Activated T-helper 1 cell treated with anti-CD3 and anti-CD28 coated beads, Interleukin-12 subunit alpha, Interleukin-12 subunit beta, Interleukin-2, Interleukin-4 antibody, amounts not matched to agents 30 ng/mL and 10 ng/mL and 1 ng/mL, durations not matched to agents 14 hours and 24 hours and 36 hours (primary cell): ENCODE data around the gene ALDH16A1. TPM values are rescaled to one million over a fixed set of nuclear protein-coding genes. Genes with fewer than 3 reads are reported as not detected.

ENCODE experiments used
- DNase-seq: peaks from one replicate; pipeline ENCODE4 v3.0.0; 2021; ENCODE audit warnings: low spot score
- H3K27ac Mint-ChIP-seq: one replicate; pipeline ENCODE4 v1.8.0; 2021; ENCODE audit warnings: mild to moderate bottlenecking, mixed read lengths
- H3K27me3 Mint-ChIP-seq: one replicate; pipeline ENCODE4 v1.8.0; 2022; ENCODE audit warnings: mild to moderate bottlenecking, moderate library complexity, mixed read lengths; ENCODE audit not compliant: insufficient read depth
- H3K36me3 Mint-ChIP-seq: one replicate; pipeline ENCODE4 v1.8.0; 2021; ENCODE audit warnings: low read depth, mixed read lengths
- H3K4me1 Mint-ChIP-seq: one replicate; pipeline ENCODE4 v1.8.0; 2021; ENCODE audit warnings: low read depth, mixed read lengths
- H3K4me3 Mint-ChIP-seq: one replicate; pipeline ENCODE4 v1.8.0; 2021; ENCODE audit warnings: mild to moderate bottlenecking, moderate library complexity, mixed read lengths
- H3K9me3 Mint-ChIP-seq: one replicate; pipeline ENCODE4 v1.8.0; 2021; ENCODE audit warnings: mixed read lengths
- intact Hi-C: fragments of 100-400 bp; cut with micrococcal nuclease; formaldehyde crosslinking; loops from one replicate; pipeline ENCODE4 v1.15.1; 2024
- total RNA-seq: library from RNA; stranded (reverse); gene quantifications from 2 replicates; pipeline ENCODE4 v1.2.3, GENCODE V29; 2022

Gene ALDH16A1
- total RNA-seq, 1 donor from 2014 or later: 23.1 TPM

DNA sequence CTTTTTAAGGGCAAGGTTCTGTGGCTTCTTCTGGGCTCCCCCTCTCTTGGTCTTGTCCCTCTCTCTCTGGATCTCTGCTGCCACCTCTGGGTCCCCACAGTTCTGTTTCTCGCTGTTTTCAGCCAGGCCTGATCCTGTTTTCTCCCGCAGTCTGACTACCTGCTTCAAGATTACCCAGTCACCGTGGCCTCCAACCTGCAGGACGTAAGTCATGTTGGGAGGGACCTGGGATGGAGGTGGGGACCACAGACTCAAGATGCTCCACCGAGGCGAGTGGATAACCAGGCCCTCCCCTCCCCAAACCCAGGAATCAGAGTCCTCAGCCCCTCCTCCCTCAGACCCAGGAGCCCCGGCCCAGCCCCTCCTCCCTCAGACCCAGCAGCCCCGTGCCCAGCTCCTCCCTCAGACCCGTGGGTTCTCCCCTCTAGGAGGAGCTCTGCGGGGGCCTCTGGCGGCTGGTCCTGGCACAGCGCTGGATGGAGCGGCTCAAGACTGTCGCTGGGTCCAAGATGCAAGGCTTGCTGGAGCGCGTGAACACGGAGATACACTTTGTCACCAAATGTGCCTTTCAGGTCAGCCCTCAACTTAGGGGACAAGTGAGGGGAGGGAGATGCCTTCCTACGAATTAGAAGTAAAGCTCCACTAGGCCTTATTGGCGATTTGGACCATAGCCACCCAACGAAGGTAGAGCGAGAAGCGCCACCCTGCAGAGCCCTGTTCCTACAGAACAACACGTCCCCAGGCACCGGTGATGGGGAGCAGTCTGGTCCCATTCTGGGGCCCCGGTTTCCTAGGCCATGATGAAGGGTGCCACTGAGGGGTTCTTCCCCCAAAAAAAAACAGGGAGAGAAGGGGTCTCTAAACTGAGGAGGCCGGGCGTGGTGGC is 23.2 kb downstream of the ALDH16A1 start:
- Mint-ChIP-seq H3K4me1 (peaks cover 31% of the 10 kb centered on the region), H3K27ac (peak overlapping the region; percentile 97), H3K36me3 (peaks cover 15% of the 10 kb centered on the region), H3K4me3 (peak overlapping the region; percentile 91), H3K27me3 (no peaks in the 10 kb centered on the region), H3K9me3 (no peaks in the 10 kb centered on the region)
- intact Hi-C loops: loop anchor here (1.0 to 2.0 kb wide), 4 partner anchors 23 to 250 kb away; partner anchors contain the start of gene ALDH16A1
- DNase-seq: peak; percentile 72

DNA sequence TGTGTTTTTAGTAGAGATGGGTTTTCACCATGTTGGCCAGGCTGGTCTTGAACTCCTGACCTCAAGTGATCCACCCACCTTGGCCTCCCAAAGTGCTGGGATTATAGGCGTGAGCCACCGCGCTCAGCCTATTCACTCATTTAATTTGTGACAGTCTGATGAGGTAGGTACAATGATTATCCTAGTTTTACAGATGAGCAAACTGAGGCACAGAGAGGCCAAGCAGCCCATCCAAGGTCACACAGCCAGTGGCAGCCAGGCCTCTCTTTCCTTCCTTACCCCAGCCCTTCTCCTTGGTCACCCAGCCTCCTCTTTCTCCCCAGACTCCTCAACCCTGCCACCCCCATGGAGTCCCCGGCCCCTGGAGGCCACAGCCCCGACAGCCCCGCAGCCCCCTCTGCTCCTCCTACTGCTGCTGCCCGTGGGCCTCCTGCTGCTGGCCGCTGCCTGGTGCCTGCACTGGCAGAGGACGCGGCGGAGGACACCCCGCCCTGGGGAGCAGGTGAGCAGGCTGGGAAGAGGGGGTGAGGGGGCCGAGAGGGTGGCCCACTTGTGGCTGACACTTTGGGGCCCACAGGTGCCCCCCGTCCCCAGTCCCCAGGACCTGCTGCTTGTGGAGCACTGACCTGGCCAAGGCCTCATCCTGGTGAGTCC is 27.1 kb downstream of the ALDH16A1 start:
- no peaks in the 10 kb centered on the region for H3K27me3 Mint-ChIP-seq
- intact Hi-C loops: no loop called here
- no peak overlapping the region for H3K4me3 Mint-ChIP-seq
- no peaks in the 10 kb centered on the region for H3K9me3 Mint-ChIP-seq
- DNase-seq: no peak
- peaks cover 19% of the 10 kb centered on the region for H3K36me3 Mint-ChIP-seq
- peak overlapping the region; percentile 18 for H3K27ac Mint-ChIP-seq
- peaks cover 20% of the 10 kb centered on the region for H3K4me1 Mint-ChIP-seq

DNA sequence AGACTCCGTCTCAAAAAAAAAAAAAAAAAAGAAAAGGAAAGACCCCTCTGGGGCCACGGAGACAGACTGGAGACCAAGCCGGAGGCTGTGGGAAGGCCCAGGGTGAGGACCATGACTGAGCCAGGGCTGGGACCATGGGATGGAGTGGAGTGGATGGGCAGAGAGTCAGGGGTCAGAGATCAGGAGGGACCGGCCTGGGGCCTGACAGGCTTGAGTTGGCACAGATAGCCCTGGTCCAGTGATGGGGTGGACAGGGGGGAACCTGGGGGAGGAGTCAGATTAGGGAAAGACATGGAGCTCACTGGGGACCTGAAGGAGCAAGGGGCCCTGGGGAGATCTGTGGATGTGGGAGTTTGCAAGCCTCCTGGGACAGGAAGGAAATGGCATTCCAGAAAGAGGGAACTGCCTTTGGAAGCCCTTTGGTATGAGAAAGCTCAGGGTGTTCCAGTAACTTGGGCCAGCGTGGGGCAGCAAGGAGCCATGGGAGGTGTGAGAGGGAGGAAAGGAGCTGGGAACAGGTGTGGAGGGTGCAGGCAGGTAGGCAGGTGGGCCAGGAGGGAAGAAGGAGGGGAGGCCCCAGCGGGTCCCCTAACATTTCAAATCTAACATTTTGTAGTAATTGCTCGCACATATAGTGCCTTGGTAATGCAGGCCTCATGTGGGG is 28.1 kb downstream of the ALDH16A1 start:
- H3K4me3 Mint-ChIP-seq: no peak overlapping the region
- intact Hi-C loops: no loop called here
- H3K36me3 Mint-ChIP-seq: peaks cover 24% of the 10 kb centered on the region
- no peak for DNase-seq
- H3K9me3 Mint-ChIP-seq: no peaks in the 10 kb centered on the region
- H3K4me1 Mint-ChIP-seq: peaks cover 16% of the 10 kb centered on the region
- H3K27ac Mint-ChIP-seq: peak overlapping the region; percentile 50
- H3K27me3 Mint-ChIP-seq: no peaks in the 10 kb centered on the region

DNA sequence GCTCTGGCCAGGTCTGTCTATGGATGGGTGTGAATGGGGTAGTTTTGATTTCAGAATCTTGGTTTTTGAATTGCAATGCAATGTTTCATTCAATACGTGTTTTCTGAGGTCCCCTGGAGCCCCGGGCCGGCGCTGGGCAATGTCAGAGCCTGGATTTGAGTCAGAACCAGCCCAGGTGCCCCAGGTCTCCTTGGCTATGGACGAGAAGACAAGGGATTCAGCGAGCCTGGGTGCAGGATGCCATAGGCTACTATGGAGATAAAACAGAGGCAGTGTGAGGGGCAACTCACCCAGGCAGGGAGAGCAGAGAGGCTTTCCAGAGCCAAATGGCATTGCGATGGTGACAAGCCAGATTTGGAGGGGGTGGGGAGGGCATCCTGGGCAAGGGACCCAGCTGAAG is 33.2 kb downstream of the ALDH16A1 start:
- Mint-ChIP-seq H3K27me3 (peaks cover 4% of the 10 kb centered on the region), H3K4me1 (peaks cover 25% of the 10 kb centered on the region), H3K4me3 (no peak overlapping the region), H3K27ac (peak overlapping the region; percentile 82), H3K36me3 (peaks cover 52% of the 10 kb centered on the region), H3K9me3 (no peaks in the 10 kb centered on the region)
- DNase-seq: no peak
- intact Hi-C loops: no loop called here

DNA sequence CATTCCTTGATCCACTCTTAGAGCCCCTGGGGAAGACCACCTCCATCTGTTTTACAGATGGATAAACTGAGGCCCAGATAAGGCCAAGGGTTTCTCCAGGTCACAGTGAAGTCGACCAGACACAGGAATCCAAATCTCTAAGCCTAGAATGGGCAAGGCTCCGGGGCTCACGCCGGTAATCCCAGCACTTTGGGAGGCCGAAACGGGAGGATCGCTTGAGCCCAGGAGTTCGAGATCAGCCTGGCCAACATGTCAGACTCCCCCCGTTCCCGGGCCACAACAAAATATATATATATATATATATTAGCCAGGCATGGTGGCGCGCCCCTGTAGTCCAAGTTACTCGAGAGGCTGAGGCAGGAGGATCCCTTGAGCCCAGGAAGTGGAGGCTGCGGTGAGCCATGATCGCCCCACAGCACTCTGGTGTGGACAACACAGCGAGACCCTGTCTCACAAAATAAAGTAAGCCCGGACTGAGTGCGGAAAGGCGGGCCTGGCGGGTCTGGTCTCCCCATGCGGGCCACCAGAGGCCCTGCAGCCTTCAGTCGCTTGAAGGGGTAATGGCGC is 33.8 kb downstream of the ALDH16A1 start:
- peaks cover 23% of the 10 kb centered on the region for H3K4me1 Mint-ChIP-seq
- intact Hi-C loops: loop anchor here (1.0 kb wide), 4 partner anchors 10 to 33 kb away; partner anchors contain the start of genes ALDH16A1, FLT3LG and RPS11

DNA sequence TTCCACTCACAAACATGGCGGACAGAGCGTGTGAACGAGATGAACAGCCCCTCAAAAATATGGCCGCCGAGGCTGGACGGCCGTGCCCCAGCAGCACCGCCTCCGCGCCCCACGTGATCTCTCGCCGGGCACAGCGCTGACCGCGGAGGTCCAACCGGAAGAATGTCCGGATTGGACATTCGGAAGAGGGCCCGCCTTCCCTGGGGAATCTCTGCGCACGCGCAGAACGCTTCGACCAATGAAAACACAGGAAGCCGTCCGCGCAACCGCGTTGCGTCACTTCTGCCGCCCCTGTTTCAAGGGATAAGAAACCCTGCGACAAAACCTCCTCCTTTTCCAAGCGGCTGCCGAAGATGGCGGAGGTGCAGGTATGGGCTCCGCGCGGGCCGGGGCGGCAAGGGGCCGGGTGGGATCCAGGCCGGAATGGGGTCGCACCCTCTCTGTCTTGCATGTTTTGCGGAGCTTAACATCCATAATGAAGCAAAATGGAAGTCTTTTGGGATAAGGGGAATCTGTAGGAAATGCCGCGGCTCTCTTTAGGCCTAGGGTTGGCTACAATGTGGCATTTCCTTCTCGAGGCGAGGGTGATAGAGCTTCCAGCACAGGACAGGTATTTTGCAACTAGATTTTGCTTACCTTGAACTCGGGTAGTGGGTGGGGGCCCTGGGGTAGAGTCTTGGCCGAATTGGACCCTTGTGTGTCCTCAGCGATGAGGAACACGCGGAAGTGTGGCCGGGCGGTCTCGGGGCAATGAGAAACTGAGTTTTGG is 34.4 kb downstream of the ALDH16A1 start, which contains the start of gene RPL13A:
Gene RPL13A (plus strand): TSS at position 332 of the 769 bp plus-strand sequence. CDS start 22 bp downstream, at position 354.
- DNase-seq: peak; percentile 100
- Mint-ChIP-seq H3K27me3 (peaks cover 4% of the 10 kb centered on the region), H3K9me3 (no peaks in the 10 kb centered on the region), H3K27ac (peak within 1 kb of the TSS; percentile 94), H3K36me3 (peaks cover 61% of the 10 kb centered on the region), H3K4me3 (peak within 1 kb of the TSS; percentile 98), H3K4me1 (peaks cover 27% of the 10 kb centered on the region)
- intact Hi-C loops: loop anchor here (1.0 kb wide), 4 partner anchors 9 to 34 kb away; partner anchors contain the start of genes ALDH16A1, FLT3LG and RPS11

More for the DNA sequence above, 33.8 kb downstream of the ALDH16A1 start:
- H3K36me3 Mint-ChIP-seq: peaks cover 55% of the 10 kb centered on the region
- peak overlapping the region; percentile 98 for H3K4me3 Mint-ChIP-seq
- peak overlapping the region; percentile 94 for H3K27ac Mint-ChIP-seq
- no peaks in the 10 kb centered on the region for H3K9me3 Mint-ChIP-seq
- DNase-seq: no peak
- H3K27me3 Mint-ChIP-seq: peaks cover 4% of the 10 kb centered on the region

DNA sequence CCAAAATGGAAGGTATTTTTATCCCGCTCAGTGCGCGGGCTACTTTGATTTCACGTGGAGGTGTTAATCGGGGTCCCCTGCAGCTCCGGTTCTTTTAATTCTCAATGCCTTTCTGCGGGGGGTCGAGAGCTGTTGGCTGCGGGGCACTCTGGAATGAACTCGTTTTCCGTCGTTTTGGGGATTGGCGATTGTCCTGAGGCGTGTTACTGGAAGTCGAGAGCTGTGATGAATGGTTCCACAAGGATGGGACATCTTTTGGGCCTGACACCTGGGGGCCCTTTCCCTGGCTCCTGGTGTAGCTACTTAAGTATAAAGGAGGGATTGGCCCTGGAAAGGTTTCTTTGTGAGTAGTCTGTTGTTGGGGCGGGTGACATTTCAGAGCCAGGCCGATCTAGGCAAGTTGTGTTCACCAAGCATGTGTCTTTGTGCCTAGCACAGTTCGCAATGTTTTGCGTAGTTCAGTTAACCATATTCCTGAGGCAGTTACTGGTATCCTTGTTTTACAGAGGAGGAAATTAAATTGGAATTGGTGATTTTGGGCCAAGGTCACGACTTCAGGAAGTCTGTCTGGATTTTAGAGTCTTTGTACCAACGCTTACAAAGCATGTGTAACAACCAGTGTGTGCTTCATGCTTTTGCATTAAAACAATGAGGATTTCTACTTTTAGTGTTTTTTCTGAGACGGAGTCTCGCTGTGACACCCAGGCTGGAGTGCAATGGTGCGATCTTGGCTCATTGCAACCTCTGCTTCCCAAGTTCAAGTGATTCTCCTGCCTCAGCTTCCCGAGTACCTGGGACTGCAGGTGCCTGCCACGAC is 35.2 kb downstream of the ALDH16A1 start:
- Mint-ChIP-seq H3K4me1 (peaks cover 34% of the 10 kb centered on the region), H3K27ac (peak overlapping the region; percentile 94), H3K9me3 (no peaks in the 10 kb centered on the region), H3K4me3 (peak overlapping the region; percentile 98), H3K36me3 (peaks cover 66% of the 10 kb centered on the region), H3K27me3 (peaks cover 4% of the 10 kb centered on the region)
- DNase-seq: no peak
- intact Hi-C loops: no loop called here

DNA sequence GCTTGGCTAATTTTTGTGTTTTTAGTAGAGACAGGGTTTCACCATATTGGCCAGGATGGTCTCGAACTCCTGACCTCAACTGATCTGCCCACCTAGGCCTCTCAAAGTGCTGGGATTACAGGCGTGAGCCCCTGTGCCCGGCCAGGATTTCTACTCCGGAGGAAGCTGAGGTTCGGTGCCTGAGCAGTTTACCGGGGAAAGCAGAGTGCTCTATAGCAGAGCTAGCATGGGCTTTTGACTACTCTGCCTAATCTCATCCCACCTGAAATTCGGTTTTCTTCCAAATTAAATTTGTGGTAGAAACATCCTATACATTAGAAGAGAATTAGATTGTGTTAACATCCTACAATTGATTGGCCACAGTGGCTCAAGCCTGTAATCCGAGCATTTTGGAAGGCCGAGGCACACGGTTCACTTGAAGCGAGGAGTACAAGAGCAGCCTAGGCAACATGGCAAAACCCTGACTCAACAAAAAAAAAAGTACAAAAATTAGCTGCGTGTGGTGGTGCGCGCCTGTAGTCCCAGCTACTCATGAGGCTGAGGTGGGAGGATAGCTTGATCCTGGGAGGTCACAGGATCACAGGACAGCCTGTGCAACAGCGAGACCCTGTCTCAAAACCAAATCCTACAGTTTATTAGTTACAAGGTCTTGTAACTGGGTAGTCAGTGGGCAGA is 36.0 kb downstream of the ALDH16A1 start:
- Mint-ChIP-seq H3K27ac (peak overlapping the region; percentile 94), H3K27me3 (peaks cover 4% of the 10 kb centered on the region), H3K9me3 (no peaks in the 10 kb centered on the region), H3K4me3 (peak overlapping the region; percentile 98), H3K4me1 (peaks cover 34% of the 10 kb centered on the region), H3K36me3 (peaks cover 66% of the 10 kb centered on the region)
- intact Hi-C loops: no loop called here
- DNase-seq: no peak

DNA sequence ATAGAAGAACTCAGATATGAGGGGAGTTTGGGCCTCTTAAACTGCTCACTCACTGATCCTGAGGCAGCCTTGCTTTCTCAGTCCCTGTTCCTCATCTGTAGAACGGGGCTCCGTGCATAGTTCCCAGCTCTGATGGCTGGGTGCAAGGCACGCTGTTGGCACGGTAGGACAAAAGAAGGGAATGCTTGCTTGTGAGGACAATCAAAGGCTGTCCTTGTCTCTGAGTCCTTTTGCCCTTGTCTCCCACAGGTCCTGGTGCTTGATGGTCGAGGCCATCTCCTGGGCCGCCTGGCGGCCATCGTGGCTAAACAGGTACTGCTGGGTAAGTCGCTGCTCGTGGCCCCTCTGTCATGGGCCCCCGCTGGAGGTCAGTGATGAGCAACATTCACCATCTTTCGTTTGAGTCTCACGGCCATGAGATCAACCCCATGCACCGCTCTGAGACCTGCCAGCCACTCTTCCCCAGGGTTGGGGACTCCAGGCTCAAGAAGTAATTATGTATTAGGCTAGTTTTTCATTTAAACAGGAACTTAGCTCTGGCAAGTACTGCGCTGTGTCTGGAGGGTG is 36.7 kb downstream of the ALDH16A1 start:
- Mint-ChIP-seq H3K4me3 (peak overlapping the region; percentile 98), H3K4me1 (peaks cover 34% of the 10 kb centered on the region), H3K36me3 (peaks cover 66% of the 10 kb centered on the region), H3K9me3 (no peaks in the 10 kb centered on the region), H3K27me3 (peaks cover 4% of the 10 kb centered on the region), H3K27ac (peak overlapping the region; percentile 94)
- intact Hi-C loops: no loop called here
- no peak for DNase-seq

DNA sequence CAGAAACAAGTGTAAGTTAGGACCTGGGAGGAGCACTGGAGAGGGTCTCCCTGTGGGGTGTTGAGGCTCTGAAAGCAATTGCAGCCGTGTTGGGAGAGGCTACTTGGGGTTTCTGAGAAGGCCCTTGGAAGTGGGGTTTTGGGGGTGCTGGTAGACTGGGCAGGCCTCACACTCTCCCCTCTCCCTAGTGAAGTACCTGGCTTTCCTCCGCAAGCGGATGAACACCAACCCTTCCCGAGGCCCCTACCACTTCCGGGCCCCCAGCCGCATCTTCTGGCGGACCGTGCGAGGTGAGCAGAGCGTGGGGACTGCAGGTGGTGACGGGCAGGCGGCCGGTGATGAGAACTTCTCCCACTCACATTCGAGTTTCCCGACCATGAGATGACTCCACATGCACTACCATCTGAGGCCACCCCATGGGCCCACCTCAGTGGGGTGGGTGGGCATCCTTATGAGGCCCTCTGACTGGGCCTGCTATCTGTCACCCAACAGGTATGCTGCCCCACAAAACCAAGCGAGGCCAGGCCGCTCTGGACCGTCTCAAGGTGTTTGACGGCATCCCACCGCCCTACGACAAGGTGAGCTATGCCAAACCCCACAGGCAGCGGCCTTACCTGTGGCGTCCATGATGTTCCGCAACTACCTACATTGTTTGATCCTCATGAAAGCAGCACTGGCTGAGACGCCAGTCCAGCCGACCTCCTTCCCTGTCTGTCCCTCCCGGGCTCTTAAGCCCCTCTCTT is 37.4 kb downstream of the ALDH16A1 start:
- intact Hi-C loops: no loop called here
- H3K4me1 Mint-ChIP-seq: peaks cover 38% of the 10 kb centered on the region
- peaks cover 4% of the 10 kb centered on the region for H3K27me3 Mint-ChIP-seq
- no peaks in the 10 kb centered on the region for H3K9me3 Mint-ChIP-seq
- peak overlapping the region; percentile 98 for H3K4me3 Mint-ChIP-seq
- peaks cover 66% of the 10 kb centered on the region for H3K36me3 Mint-ChIP-seq
- DNase-seq: no peak
- H3K27ac Mint-ChIP-seq: peak overlapping the region; percentile 94
